K562 (cell line): ENCODE results near the gene NDUFS3. TPM values are rescaled to one million over a fixed set of nuclear protein-coding genes. Genes with fewer than 3 reads are reported as not detected.
A peak's percentile ranks its signal among the peaks of the same experiment; 100 is the strongest.

Source experiments
- ARID2 ChIP-seq: fragments of 450-650 bp; IDR thresholded peaks from 2 replicates; pipeline ENCODE4 v1.6.1; 2017; ENCODE audit warnings: antibody characterized with exemption, mild to moderate bottlenecking
- ATF4 ChIP-seq: fragments of 450-650 bp; formaldehyde crosslinking; IDR thresholded peaks from 2 replicates; pipeline ENCODE4 v1.4.0; 2022; ENCODE audit warnings: mild to moderate bottlenecking, moderate library complexity
- CBX2 ChIP-seq: fragments of 200-600 bp; sonication (generic); IDR thresholded peaks from one replicate; pipeline ENCODE4 v1.6.1; 2012; ENCODE audit warnings: mild to moderate bottlenecking, low read length, inconsistent platforms; ENCODE audit not compliant: insufficient read depth, poor library complexity, severe bottlenecking
- COPS2 ChIP-seq: fragments of 450-650 bp; conservative IDR thresholded peaks from 2 replicates; pipeline ENCODE4 v1.6.1; 2016; ENCODE audit warnings: mild to moderate bottlenecking, moderate library complexity
- CREB1 ChIP-seq, 2 experiments: sonication (generic) in 1 of 2; formaldehyde crosslinking in 1 of 2; IDR thresholded peaks; 2 replicates each; pipeline versions ENCODE4 v1.6.1 to v1.8.0; 2012 to 2022; ENCODE audit warnings: inconsistent platforms in 1 of 2, mild to moderate bottlenecking in 1 of 2, missing genetic modification reagents in 1 of 2, moderate library complexity in 1 of 2
- NFE2 ChIP-seq: IDR thresholded peaks from 2 replicates; pipeline ENCODE4 v1.6.1; 2014; ENCODE audit warnings: antibody characterized with exemption, low read depth
- NR1H2 ChIP-seq: sonication (generic); formaldehyde crosslinking; IDR thresholded peaks from 2 replicates; pipeline ENCODE4 v1.4.0; 2020; ENCODE audit warnings: mild to moderate bottlenecking, missing genetic modification reagents
- RERE ChIP-seq: sonication (generic); formaldehyde crosslinking; IDR thresholded peaks from 2 replicates; pipeline ENCODE4 v1.8.0; 2023; ENCODE audit warnings: missing genetic modification reagents, mild to moderate bottlenecking, borderline replicate concordance
- TFAM ChIP-seq: fragments of 250-450 bp; sonication (Bioruptor Pico); conservative IDR thresholded peaks from 2 replicates; pipeline ENCODE4 v1.5.0; 2021; ENCODE audit warnings: mild to moderate bottlenecking, moderate library complexity
- ZNF696 ChIP-seq: fragments of 250-450 bp; sonication (Bioruptor Pico); conservative IDR thresholded peaks from 2 replicates; pipeline ENCODE4 v1.4.0; 2020; ENCODE audit warnings: mild to moderate bottlenecking, moderate library complexity
- ZNF740 ChIP-seq, 3 experiments: fragments of 200-800 bp in 1 of 3; sonication (Bioruptor generic) in 1 of 3; sonication (generic) in 1 of 3; formaldehyde crosslinking in 1 of 3; IDR thresholded peaks; 2 replicates each; pipeline versions ENCODE4 v1.6.1 to v1.8.0; 2016 to 2022; ENCODE audit warnings: mild to moderate bottlenecking in 2 of 3, missing compliant biosample characterization in 2 of 3, missing genetic modification characterization in 2 of 3, missing genetic modification reagents in 1 of 3
- ZNF79 ChIP-seq: fragments of 250-450 bp; sonication (Bioruptor Pico); IDR thresholded peaks from 2 replicates; pipeline ENCODE4 v1.4.0; 2020; ENCODE audit warnings: low read depth, mild to moderate bottlenecking, moderate library complexity
- polyA plus RNA-seq, 8 experiments: library from polyadenylated mRNA; depleted of rRNA in 4 of 8; stranded (reverse) in 5 of 8; unstranded in 3 of 8; fragments of >200 nt; fragmentation: Nextera tagmentation in 2 of 8; fragmentation: Illumina TruSeq in 1 of 8; extraction: Ambion mirVana in 2 of 8; extraction: Trizol in 1 of 8; gene quantifications; 2 replicates each; pipeline versions ENCODE4 v1.2.1 to v1.2.3, GENCODE V29; 2011 to 2014; ENCODE audit warnings: inconsistent platforms in 1 of 8, missing spikeins in 1 of 8
- total RNA-seq, 7 experiments: library from RNA; depleted of rRNA in 6 of 7; stranded (reverse); fragments of >200 nt in 6 of 7; fragmentation: Illumina TruSeq in 2 of 7; extraction: Trizol in 2 of 7; gene quantifications; 2 replicates each; pipeline versions ENCODE4 v1.2.1 to v1.2.3, GENCODE V29; 2011 to 2021; ENCODE audit warnings: low replicate concordance in 1 of 7
- TF ChIP-seq, protein P1 (sequence below): fragments of 250-450 bp; sonication (Bioruptor Pico); IDR thresholded peaks from 2 replicates; pipeline ENCODE4 v1.5.0; 2021
- TF ChIP-seq, protein P2 (sequence below): sonication (generic); formaldehyde crosslinking; IDR thresholded peaks from 2 replicates; pipeline ENCODE4 v1.8.1; 2023; ENCODE audit warnings: mild to moderate bottlenecking, missing genetic modification reagents

The NDUFS3 gene
- total and polyA plus RNA-seq, 9 of the 15 experiments (the other 6 are each of a cell fraction or from before 2014, with no cell fraction given) = 38.7 to 341 (median 194) TPM

DNA sequence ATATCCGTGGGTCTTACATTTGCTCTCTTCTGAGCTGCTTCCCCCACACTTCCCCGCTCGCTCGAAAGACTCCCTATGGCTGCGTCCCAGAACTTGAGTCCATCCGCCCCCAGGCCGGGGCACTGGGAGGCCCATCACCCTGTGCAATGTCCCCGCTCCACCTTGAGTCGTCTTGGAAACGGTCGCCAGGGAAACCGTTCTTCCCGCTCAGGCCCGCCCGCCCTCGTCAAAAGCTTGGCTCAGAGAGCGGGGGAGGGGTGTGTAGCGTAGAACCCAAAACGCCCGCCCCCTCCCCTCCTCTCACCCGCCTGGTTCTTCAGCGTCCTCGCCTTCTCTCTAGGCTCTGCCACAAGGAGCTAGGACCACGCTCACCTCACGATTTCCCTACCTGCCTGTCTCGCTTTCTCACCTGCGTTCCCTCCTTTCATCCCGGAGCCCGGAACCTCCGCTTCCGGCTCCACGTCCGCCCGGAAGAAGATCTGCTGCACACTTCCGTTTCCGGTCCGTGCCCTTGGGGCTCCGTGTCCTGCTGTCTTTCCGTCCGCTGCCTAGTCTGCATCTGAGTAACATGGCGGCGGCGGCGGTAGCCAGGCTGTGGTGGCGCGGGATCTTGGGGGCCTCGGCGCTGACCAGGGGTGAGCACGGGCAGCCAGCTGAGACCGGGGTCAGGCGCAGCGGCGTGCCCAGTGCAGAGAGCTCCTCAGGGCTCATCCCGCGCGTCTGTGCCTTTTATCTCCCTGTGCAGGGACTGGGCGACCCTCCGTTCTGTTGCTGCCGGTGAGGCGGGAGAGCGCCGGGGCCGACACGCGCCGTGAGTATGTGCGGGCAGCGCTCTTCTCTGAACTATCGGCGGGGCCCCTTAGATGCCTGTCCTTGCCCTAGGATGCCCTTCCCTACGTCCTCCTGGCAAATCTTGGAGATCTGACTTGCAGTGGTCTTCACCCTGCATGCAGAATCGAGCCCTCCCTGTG, at the start of gene NDUFS3, which contains the start of gene KBTBD4 (continued):
- TF ChIP-seq RERE (CRISPR knock-in tag) (0 out of 2 replicates have a peak, but pooled peaks have one; percentile 66), NFE2 (no peak), ATF4 (CRISPR knock-in tag) (no peak), ZNF79 (CRISPR knock-in tag) (no peak), CBX2 (no peak), ZNF740 (CRISPR knock-in tag; IDR thresholded peaks at IDR 0.05) (0 out of 2 replicates have a peak, but pooled peaks have one; percentile 47), ZNF740 (tag; IDR thresholded peaks at IDR 0.05) (no peak), ZNF696 (CRISPR knock-in tag) (no peak), ARID2 (no peak; the same call in 1 of the 2 replicates), NR1H2 (CRISPR knock-in tag) (no peak), COPS2 (no peak), CREB1 (IDR thresholded peaks at IDR 0.05) (no peak; the same call in none of the 2 replicates), CREB1 (CRISPR knock-in tag; IDR thresholded peaks at IDR 0.05) (peak; percentile 86), TFAM (no peak)
- TF ChIP-seq, protein P1, sequence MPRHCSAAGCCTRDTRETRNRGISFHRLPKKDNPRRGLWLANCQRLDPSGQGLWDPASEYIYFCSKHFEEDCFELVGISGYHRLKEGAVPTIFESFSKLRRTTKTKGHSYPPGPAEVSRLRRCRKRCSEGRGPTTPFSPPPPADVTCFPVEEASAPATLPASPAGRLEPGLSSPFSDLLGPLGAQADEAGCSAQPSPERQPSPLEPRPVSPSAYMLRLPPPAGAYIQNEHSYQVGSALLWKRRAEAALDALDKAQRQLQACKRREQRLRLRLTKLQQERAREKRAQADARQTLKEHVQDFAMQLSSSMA (CRISPR knock-in tag) = peak; percentile 54; the same call in 1 of the 2 replicates
- TF ChIP-seq, protein P2, sequence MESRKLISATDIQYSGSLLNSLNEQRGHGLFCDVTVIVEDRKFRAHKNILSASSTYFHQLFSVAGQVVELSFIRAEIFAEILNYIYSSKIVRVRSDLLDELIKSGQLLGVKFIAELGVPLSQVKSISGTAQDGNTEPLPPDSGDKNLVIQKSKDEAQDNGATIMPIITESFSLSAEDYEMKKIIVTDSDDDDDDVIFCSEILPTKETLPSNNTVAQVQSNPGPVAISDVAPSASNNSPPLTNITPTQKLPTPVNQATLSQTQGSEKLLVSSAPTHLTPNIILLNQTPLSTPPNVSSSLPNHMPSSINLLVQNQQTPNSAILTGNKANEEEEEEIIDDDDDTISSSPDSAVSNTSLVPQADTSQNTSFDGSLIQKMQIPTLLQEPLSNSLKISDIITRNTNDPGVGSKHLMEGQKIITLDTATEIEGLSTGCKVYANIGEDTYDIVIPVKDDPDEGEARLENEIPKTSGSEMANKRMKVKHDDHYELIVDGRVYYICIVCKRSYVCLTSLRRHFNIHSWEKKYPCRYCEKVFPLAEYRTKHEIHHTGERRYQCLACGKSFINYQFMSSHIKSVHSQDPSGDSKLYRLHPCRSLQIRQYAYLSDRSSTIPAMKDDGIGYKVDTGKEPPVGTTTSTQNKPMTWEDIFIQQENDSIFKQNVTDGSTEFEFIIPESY (CRISPR knock-in tag) = peak; percentile 81
